ENCODE results near the gene SOX5. TPM values are rescaled to one million over a fixed set of nuclear protein-coding genes. Genes with fewer than 3 reads are reported as not detected.

SOX5 gene
- total RNA-seq, 4 donors from 2014 or later = 0.40 to 8.4 (median 2.2) TPM

- no peak overlapping the region for H3K27ac ChIP-seq
- DNase-seq = no peak
- H3K4me3 ChIP-seq = no peak overlapping the region
- no peaks in the 10 kb centered on the region for H3K4me1 ChIP-seq
- H3K36me3 ChIP-seq = no peaks in the 10 kb centered on the region
- 80 to 93% methylated on average over 2 to 3 of the region's 3 CpGs for WGBS, 2 donors
- intact Hi-C loops (cut with DNase I) = no loop called here
- no peaks in the 10 kb centered on the region for H3K9me3 ChIP-seq
- H3K27me3 ChIP-seq = no peaks in the 10 kb centered on the region
- TF ChIP-seq POLR2A (IDR thresholded peaks at IDR 0.05) (no peak), CTCF (IDR thresholded peaks at IDR 0.05) (no peak)
These were observed 190.9 kb downstream of the SOX5 start for GRCh38 chr12:23758608-23759007.

- intact Hi-C loops (cut with DNase I) = no loop called here
- no peaks in the 10 kb centered on the region for H3K27me3 ChIP-seq
- no peak for DNase-seq
- H3K27ac ChIP-seq = no peak overlapping the region
- no peak overlapping the region for H3K4me3 ChIP-seq
- H3K4me1 ChIP-seq = no peaks in the 10 kb centered on the region
- no peaks in the 10 kb centered on the region for H3K36me3 ChIP-seq
- no peak for TF ChIP-seq POLR2A (IDR thresholded peaks at IDR 0.05)
- no peak for TF ChIP-seq CTCF (IDR thresholded peaks at IDR 0.05)
- 22 to 35% methylated on average over 1 of the region's 1 CpG for WGBS, 2 donors
- H3K9me3 ChIP-seq = no peaks in the 10 kb centered on the region
These were observed 191.9 kb downstream of the SOX5 start for GRCh38 chr12:23757541-23757962.

- no peaks in the 10 kb centered on the region for H3K4me1 ChIP-seq
- TF ChIP-seq CTCF (IDR thresholded peaks at IDR 0.05) = no peak
- H3K9me3 ChIP-seq = no peaks in the 10 kb centered on the region
- no peaks in the 10 kb centered on the region for H3K27me3 ChIP-seq
- no peak for DNase-seq
- no peak overlapping the region for H3K27ac ChIP-seq
- no peak overlapping the region for H3K4me3 ChIP-seq
- WGBS, 2 donors = 91 to 98% methylated on average over 2 of the region's 2 CpGs
- intact Hi-C loops (cut with DNase I) = no loop called here
- no peaks in the 10 kb centered on the region for H3K36me3 ChIP-seq
These were observed 193.1 kb downstream of the SOX5 start for GRCh38 chr12:23756416-23756815.

GRCh38 chr12:23753628-23754365 lies 195.7 kb downstream of the SOX5 start:
- no peak overlapping the region for H3K4me3 ChIP-seq
- no peak for TF ChIP-seq POLR2A (IDR thresholded peaks at IDR 0.05)
- no peak for TF ChIP-seq CTCF (IDR thresholded peaks at IDR 0.05)
- DNase-seq = no peak
- no peaks in the 10 kb centered on the region for H3K4me1 ChIP-seq
- H3K27me3 ChIP-seq = no peaks in the 10 kb centered on the region
- no peak overlapping the region for H3K27ac ChIP-seq
- no peaks in the 10 kb centered on the region for H3K36me3 ChIP-seq
- intact Hi-C loops (cut with DNase I) = no loop called here
- no peaks in the 10 kb centered on the region for H3K9me3 ChIP-seq
- 72 to 79% methylated on average over 5 of the region's 5 CpGs for WGBS, 2 donors

GRCh38 chr12:23752245-23752644 lies 197.2 kb downstream of the SOX5 start:
- 87 to 94% methylated on average over 5 of the region's 5 CpGs for WGBS, 2 donors
- TF ChIP-seq CTCF (IDR thresholded peaks at IDR 0.05) = no peak
- TF ChIP-seq POLR2A (IDR thresholded peaks at IDR 0.05) = no peak
- no peaks in the 10 kb centered on the region for H3K4me1 ChIP-seq
- no peaks in the 10 kb centered on the region for H3K9me3 ChIP-seq
- H3K27me3 ChIP-seq = no peaks in the 10 kb centered on the region
- H3K36me3 ChIP-seq = no peaks in the 10 kb centered on the region
- no peak for DNase-seq
- intact Hi-C loops (cut with DNase I) = no loop called here
- H3K4me3 ChIP-seq = no peak overlapping the region
- no peak overlapping the region for H3K27ac ChIP-seq

Data from esophagus squamous epithelium (tissue), 5 donors.